Vagina (tissue), 2 donors: ENCODE data around the gene AEBP1. TPM values are rescaled to one million over a fixed set of nuclear protein-coding genes. Genes with fewer than 3 reads are reported as not detected.
A peak's percentile ranks its signal among the peaks of the same experiment; 100 is the strongest.

Experiments used
- DNase-seq, 2 donors: peaks; one replicate each; pipeline ENCODE4 v3.0.0-alpha.2; 2017; ENCODE audit errors: extremely low spot score in 2 of 2
- H3K27ac ChIP-seq: fragments of 200-600 bp; sonication (generic); one replicate; pipeline ENCODE4 v1.5.1; 2019
- H3K27me3 ChIP-seq: fragments of 200-600 bp; sonication (generic); one replicate; pipeline ENCODE4 v1.5.1; 2019
- H3K36me3 ChIP-seq, 2 donors: fragments of 200-600 bp; sonication (generic); one replicate each; pipeline ENCODE4 v1.5.1; 2017 to 2019
- H3K4me1 ChIP-seq: fragments of 200-600 bp; sonication (generic); one replicate; pipeline ENCODE4 v1.5.1; 2019
- H3K4me3 ChIP-seq, 2 donors: fragments of 200-600 bp; sonication (generic); 1 replicate in 1 of 2; 2 replicates in 1 of 2; pipeline ENCODE4 v1.5.1; 2016 to 2019
- H3K9me3 ChIP-seq: fragments of 200-600 bp; sonication (generic); one replicate; pipeline ENCODE4 v1.5.1; 2019
- CTCF ChIP-seq, 3 experiments: fragments of 450-650 bp in 2 of 3; fragments of 200-600 bp in 1 of 3; sonication (generic) in 1 of 3; IDR thresholded peaks; one replicate each; pipeline ENCODE4 v1.5.1; 2017 to 2019; ENCODE audit warnings: antibody characterized with exemption in 3 of 3, mild to moderate bottlenecking in 2 of 3, moderate library complexity in 2 of 3
- POLR2A ChIP-seq, 2 donors: fragments of 450-650 bp; IDR thresholded peaks; one replicate each; pipeline ENCODE4 v1.6.1; 2017; ENCODE audit warnings: antibody characterized with exemption in 2 of 2, mild to moderate bottlenecking in 2 of 2, moderate library complexity in 2 of 2
- POLR2AphosphoS5 ChIP-seq, 2 donors: sonication (generic); formaldehyde crosslinking; IDR thresholded peaks; one replicate each; pipeline ENCODE4 v1.9.0; 2017; ENCODE audit warnings: antibody characterized with exemption in 2 of 2, mild to moderate bottlenecking in 2 of 2, low read depth in 1 of 2; ENCODE audit not compliant: insufficient read depth in 1 of 2
- intact Hi-C: fragments of 100-400 bp; cut with DNase I; formaldehyde crosslinking; loops from one replicate; pipeline ENCODE4 v1.15.1; 2023
- total RNA-seq: library from RNA; depleted of rRNA; stranded (reverse); fragments of >200 nt; gene quantifications from one replicate; pipeline ENCODE4 v1.2.3, GENCODE V29; 2016

AEBP1 gene
- total RNA-seq: 321 TPM

GRCh38 chr7:44103923-44104859 lies at the start of gene AEBP1:
AEBP1 (plus strand) TSS chr7:44104345; CDS start chr7:44104666, 321 bp downstream.
- H3K27ac ChIP-seq: peak within 1 kb of the TSS; percentile 98
- TF ChIP-seq POLR2AphosphoS5 (IDR thresholded peaks at IDR 0.05; ENCODE audit: insufficient read depth in 1 of 2, low read depth in 1 of 2): peak in 1 of 2 donors; percentile 63
- no peak for TF ChIP-seq CTCF (IDR thresholded peaks at IDR 0.05)
- TF ChIP-seq POLR2A (IDR thresholded peaks at IDR 0.05): peak in 1 of 2 donors; percentile 44
- H3K36me3 ChIP-seq: peaks cover 0 to 28% of the 10 kb centered on the region in 2 donors
- no peak for DNase-seq
- H3K4me1 ChIP-seq: peaks cover 66% of the 10 kb centered on the region
- H3K4me3 ChIP-seq: peak within 1 kb of the TSS; percentile 56 to 72
- H3K27me3 ChIP-seq: no peaks in the 10 kb centered on the region
- intact Hi-C loops: loop anchor here (2.0 kb wide), 1 partner anchor 21 kb away; the partner anchor contains the start of gene POLM
- no peaks in the 10 kb centered on the region for H3K9me3 ChIP-seq

GRCh38 chr7:44056681-44057080 lies 47.5 kb upstream of the AEBP1 start:
- DNase-seq: no peak
- H3K27me3 ChIP-seq: no peaks in the 10 kb centered on the region
- TF ChIP-seq POLR2AphosphoS5 (IDR thresholded peaks at IDR 0.05; ENCODE audit: insufficient read depth in 1 of 2, low read depth in 1 of 2) (no peak), POLR2A (IDR thresholded peaks at IDR 0.05) (no peak), CTCF (IDR thresholded peaks at IDR 0.05) (no peak)
- H3K9me3 ChIP-seq: no peaks in the 10 kb centered on the region
- H3K4me3 ChIP-seq: no peak overlapping the region
- H3K4me1 ChIP-seq: peaks cover 10% of the 10 kb centered on the region
- intact Hi-C loops: no loop called here
- peaks cover 6 to 89% of the 10 kb centered on the region in 2 donors for H3K36me3 ChIP-seq
- no peak overlapping the region for H3K27ac ChIP-seq

DNA sequence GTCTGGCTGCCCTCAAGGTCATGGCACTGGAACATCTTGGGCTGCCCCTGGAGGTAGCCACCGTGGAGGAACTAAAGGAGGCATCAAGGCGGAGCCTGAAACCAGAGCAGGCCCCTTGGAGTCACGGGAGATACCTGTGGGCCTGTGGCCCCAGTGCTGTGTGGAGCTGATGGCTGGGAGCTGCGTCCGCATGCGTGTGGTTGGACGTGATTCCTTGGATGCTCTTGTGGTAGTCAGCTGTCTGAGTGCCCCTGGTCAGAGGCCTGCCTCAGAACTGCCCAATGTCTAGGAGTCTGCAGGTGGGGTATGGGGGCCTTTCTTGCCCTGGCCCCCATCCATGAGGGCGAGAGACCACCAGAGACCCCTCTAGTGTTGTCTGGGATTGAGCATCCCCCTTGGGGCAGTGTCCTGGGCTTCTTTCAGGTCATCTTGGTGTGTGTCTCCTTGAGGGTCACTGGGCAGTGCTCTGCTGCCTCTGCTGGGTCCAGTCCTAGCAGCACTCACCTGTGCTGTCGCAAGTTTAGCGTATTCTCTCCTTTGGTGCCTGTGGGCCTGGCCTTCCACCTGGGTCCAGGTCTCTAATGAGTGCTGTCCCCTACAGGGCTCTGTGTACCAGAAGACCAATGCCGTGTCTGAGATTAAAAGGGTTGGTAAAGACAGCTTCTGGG lies 46.8 kb upstream of the AEBP1 start:
- DNase-seq: no peak
- Histone ChIP-seq H3K27me3 (no peaks in the 10 kb centered on the region), H3K27ac (no peak overlapping the region), H3K36me3 (peaks cover 6 to 90% of the 10 kb centered on the region in 2 donors), H3K4me1 (peaks cover 4% of the 10 kb centered on the region), H3K4me3 (no peak overlapping the region), H3K9me3 (no peaks in the 10 kb centered on the region)
- no peak for TF ChIP-seq POLR2A (IDR thresholded peaks at IDR 0.05)
- no peak for TF ChIP-seq POLR2AphosphoS5 (IDR thresholded peaks at IDR 0.05; ENCODE audit: insufficient read depth in 1 of 2, low read depth in 1 of 2)
- TF ChIP-seq CTCF (IDR thresholded peaks at IDR 0.05): no peak
- intact Hi-C loops: no loop called here

DNA sequence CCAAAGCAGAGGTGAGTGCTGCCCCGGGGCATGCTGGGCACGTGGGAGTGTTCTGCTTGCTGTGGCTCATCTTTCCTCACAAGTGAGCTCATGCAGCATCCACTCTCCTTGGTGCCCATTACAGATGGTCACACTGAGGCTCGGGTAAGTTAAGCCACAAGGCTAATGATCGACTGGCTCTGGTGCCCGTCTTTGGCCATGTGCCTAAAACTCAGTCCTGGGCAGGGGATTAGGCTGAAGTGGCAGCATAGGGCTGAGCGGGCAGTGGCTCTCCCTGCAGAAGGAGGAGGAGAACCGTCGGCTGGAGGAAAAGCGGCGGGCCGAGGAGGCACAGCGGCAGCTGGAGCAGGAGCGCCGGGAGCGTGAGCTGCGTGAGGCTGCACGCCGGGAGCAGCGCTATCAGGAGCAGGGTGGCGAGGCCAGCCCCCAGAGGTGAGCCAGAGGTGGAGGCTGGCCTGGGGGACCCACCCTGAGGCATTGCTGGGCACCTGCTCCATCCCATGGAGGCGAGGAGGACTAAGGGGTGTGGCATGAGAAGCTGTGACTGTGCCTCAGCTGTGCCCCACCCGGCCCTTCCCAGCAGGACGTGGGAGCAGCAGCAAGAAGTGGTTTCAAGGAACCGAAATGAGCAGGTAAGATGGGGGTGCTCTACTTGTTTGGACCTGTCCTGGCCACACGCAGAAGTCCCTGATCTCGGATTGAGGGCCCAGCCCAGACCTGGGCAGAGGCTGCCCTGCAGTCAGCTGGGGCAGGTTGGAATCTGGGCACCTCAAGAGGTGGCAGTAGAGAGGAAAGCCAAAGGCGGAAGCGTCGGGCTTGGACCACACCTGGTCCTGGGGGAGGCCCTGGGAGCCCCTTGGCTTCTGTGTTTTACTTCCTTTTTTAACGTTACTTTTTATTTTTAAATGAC lies 46.0 kb upstream of the AEBP1 start:
- Histone ChIP-seq H3K27me3 (no peaks in the 10 kb centered on the region), H3K36me3 (peaks cover 6 to 82% of the 10 kb centered on the region in 2 donors), H3K9me3 (no peaks in the 10 kb centered on the region), H3K4me1 (no peaks in the 10 kb centered on the region), H3K27ac (no peak overlapping the region), H3K4me3 (no peak overlapping the region)
- intact Hi-C loops: no loop called here
- DNase-seq: no peak
- TF ChIP-seq POLR2AphosphoS5 (IDR thresholded peaks at IDR 0.05; ENCODE audit: insufficient read depth in 1 of 2, low read depth in 1 of 2): peak; percentile 30 to 49
- TF ChIP-seq POLR2A (IDR thresholded peaks at IDR 0.05): no peak
- TF ChIP-seq CTCF (IDR thresholded peaks at IDR 0.05): no peak
